GM12801 (cell line): ENCODE measurements around the gene ABL1.

Experiments used
- CTCF ChIP-seq: IDR thresholded peaks from one replicate; pipeline ENCODE4 v1.5.1; 2011; ENCODE audit warnings: control low read depth; ENCODE audit not compliant: insufficient read length; ENCODE audit errors: extremely low read depth

ABL1 gene

DNA sequence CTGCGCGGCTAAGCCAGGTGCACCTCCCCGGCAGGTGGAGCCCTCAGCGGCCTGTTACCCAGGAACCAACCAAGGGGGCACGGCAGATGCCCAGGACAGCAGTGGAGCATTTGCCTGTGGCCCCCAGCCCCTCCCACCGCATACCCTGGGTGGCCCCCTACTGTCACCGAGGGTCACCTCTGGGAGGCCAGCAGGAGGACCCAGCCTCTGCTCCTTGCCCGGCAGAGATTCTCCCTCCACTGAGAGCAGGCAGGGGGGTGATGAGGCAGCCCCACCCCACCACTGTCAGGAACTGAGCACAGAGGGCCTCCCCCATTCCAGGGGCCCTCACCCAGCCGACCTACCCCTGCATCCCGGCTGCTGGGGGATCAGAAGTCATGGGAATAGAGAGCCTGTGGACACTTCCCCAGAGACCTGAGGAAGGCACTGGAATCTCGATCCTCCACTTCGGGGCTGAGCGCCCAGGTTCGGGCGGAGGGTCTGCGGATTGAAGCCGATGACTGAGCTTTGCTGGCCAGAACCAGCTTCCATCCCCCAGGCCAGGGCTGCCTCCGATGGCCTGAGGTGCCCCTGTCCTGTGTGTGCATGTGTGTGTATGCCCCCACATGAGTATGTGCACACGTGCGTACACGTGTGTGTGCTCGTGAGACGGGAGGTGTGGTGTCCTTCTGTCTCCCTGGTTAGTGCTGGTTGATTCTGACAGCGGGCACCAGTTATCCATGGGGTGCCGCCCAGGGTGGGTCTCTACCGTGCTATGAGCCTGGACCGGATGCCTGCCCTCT, 61.4 kb downstream of the ABL1 start, which contains the start of gene QRFP:
QRFP (minus strand) TSS at position 580 of the 782 bp plus-strand sequence. CDS start 2,974 bp downstream, outside the sequence.
- TF ChIP-seq CTCF: no peak

- TF ChIP-seq CTCF: no peak
These were observed 62.2 kb downstream of the ABL1 start for GRCh38 chr9:130897105-130897751.

DNA sequence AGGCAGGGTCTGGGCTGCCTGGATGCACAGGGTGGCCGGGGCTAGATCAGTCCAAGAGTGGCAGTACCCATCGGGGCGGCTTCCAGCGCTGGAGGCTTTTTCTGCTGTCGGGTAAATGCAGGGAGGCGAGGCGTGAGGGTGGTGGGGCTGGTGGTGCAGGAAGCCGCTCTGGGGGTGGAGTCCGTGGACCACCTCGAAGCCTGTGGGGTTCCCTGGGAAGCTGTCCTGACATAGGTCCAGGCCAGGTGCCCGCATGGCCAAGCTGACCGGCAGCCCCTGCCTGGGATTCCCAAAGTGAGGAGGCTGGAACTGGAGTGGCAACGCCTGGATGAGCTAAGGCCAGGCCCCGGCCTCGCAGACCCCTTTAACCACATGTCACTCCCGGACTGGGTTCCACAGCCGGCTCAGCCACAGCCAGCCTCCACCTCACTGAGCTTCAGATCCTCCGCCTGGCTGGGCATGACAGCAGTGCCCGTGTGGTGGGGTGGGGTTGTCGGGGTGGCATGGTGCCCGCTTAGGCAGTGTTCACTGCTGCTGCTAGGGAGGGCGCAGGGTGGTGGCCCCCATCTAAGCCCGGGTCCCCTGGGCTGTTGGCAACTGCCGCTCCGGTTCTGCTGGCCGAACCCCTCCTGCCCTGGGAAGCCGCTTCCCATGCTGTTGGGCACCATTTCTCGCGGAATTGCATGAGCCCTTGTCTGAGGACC, 62.9 kb downstream of the ABL1 start:
- no peak for TF ChIP-seq CTCF

- TF ChIP-seq CTCF: no peak
These were observed 63.4 kb downstream of the ABL1 start for GRCh38 chr9:130898552-130898852.

DNA sequence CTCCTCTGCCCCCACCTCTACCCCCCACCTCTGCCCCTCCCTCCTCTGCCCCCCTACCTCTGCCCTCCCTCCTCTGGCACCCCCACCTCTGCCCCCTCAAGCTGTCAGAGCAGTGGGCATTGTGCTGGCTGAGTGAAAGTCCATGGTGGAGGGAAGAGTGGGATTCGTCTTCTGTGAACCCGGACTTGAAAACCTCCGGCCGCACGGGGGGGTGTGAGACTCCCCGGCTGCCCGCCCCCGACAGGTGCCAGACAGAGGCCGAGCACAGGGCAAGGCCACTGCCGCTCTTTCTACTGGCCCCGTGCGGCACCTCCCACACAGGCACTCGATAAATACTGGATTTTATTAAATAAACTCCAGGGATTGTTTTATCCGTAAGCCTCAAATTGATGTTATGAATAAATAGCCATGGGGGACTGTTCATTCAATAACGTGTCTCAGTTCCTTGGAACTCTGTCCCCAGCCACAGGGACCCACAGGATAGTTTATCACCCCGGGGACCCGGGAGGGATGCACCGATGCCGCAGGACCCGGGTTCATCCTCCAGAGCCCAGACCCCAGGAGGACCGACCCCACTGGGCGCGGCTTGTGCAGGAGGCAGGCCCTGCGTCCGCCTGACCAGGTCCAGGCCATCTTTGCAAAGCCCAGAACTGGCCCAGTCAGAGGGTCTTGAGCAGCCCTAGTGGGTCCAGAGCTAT, 64.1 kb downstream of the ABL1 start:
- TF ChIP-seq CTCF: no peak

- no peak for TF ChIP-seq CTCF
These were observed 65.8 kb downstream of the ABL1 start for GRCh38 chr9:130900701-130901497.
